ENCODE measurements around the gene GBE1.
A peak's percentile ranks its signal among the peaks of the same experiment; 100 is the strongest.
"Not testable (repeated sequence)": the region's sequence is repeated elsewhere in the genome, so short reads cannot be mapped to it uniquely, and the experiment has no call there.

Gene GBE1

GRCh38 chr3:81763001-81763400 lies 1.6 kb upstream of the GBE1 start:
- Histone ChIP-seq H2AFZ (ENCODE audit: low read depth, low read length, severe bottlenecking) (no peak overlapping the region), H3K4me3 (ENCODE audit: insufficient read depth, low read length, poor library complexity, severe bottlenecking) (no peak overlapping the region), H3K27me3 (ENCODE audit: low read length) (no peaks in the 10 kb centered on the region), H3F3A (ENCODE audit: insufficient read depth) (peaks cover 11% of the 10 kb centered on the region), H3K36me3 (ENCODE audit: low read length) (peaks cover 10% of the 10 kb centered on the region), H4K20me1 (ENCODE audit: low read depth, low read length) (no peaks in the 10 kb centered on the region), H3K9me2 (replicated peaks; ENCODE audit: insufficient read depth, low read length) (no peaks in the 10 kb centered on the region), H3K4me2 (ENCODE audit: low read depth, low read length, poor library complexity, severe bottlenecking) (peak overlapping the region; percentile 89), H3K9me3 (ENCODE audit: insufficient read depth, low read length) (no peaks in the 10 kb centered on the region), H3K27ac (ENCODE audit: low read depth, low read length) (no peak overlapping the region), H3K9ac (ENCODE audit: low read length) (no peak overlapping the region), H3K79me2 (ENCODE audit: insufficient read depth, low read length) (no peaks in the 10 kb centered on the region)
- TF ChIP-seq CTCF (IDR thresholded peaks at IDR 0.05; ENCODE audit: insufficient read depth, low read length, poor library complexity, severe bottlenecking): no peak
- no peak for TF ChIP-seq EZH2phosphoT487 (conservative IDR thresholded peaks at IDR 0.05; ENCODE audit: low read length)

GRCh38 chr3:81761904-81762580 lies 597 bp upstream of the GBE1 start:
- Histone ChIP-seq H3K4me2 (ENCODE audit: low read depth, low read length, poor library complexity, severe bottlenecking) (peak overlapping the region; percentile 89), H3K4me3 (ENCODE audit: insufficient read depth, low read length, poor library complexity, severe bottlenecking) (peak overlapping the region; percentile 75), H3K27ac (ENCODE audit: low read depth, low read length) (peak overlapping the region; percentile 78), H2AFZ (ENCODE audit: low read depth, low read length, severe bottlenecking) (peak overlapping the region; percentile 57), H3K9me2 (replicated peaks; ENCODE audit: insufficient read depth, low read length) (no peaks in the 10 kb centered on the region), H3K79me2 (ENCODE audit: insufficient read depth, low read length) (no peaks in the 10 kb centered on the region), H3K27me3 (ENCODE audit: low read length) (no peaks in the 10 kb centered on the region), H3F3A (ENCODE audit: insufficient read depth) (peaks cover 11% of the 10 kb centered on the region), H3K9ac (ENCODE audit: low read length) (peak overlapping the region; percentile 82), H4K20me1 (ENCODE audit: low read depth, low read length) (no peaks in the 10 kb centered on the region), H3K36me3 (ENCODE audit: low read length) (peaks cover 13% of the 10 kb centered on the region), H3K9me3 (ENCODE audit: insufficient read depth, low read length) (no peaks in the 10 kb centered on the region)
- no peak for TF ChIP-seq EZH2phosphoT487 (conservative IDR thresholded peaks at IDR 0.05; ENCODE audit: low read length)

GRCh38 chr3:81760215-81760614 lies 1.2 kb downstream of the GBE1 start:
- H3K9me3 ChIP-seq (ENCODE audit: insufficient read depth, low read length): no peaks in the 10 kb centered on the region
- no peak overlapping the region for H3K27ac ChIP-seq (ENCODE audit: low read depth, low read length)
- H3K36me3 ChIP-seq (ENCODE audit: low read length): peaks cover 14% of the 10 kb centered on the region
- H3K9me2 ChIP-seq (replicated peaks; ENCODE audit: insufficient read depth, low read length): no peaks in the 10 kb centered on the region
- peak overlapping the region; percentile 82 for H3K9ac ChIP-seq (ENCODE audit: low read length)
- peak overlapping the region; percentile 75 for H3K4me3 ChIP-seq (ENCODE audit: insufficient read depth, low read length, poor library complexity, severe bottlenecking)
- no peaks in the 10 kb centered on the region for H3K79me2 ChIP-seq (ENCODE audit: insufficient read depth, low read length)
- H3K4me2 ChIP-seq (ENCODE audit: low read depth, low read length, poor library complexity, severe bottlenecking): peak overlapping the region; percentile 89
- TF ChIP-seq EZH2phosphoT487 (conservative IDR thresholded peaks at IDR 0.05; ENCODE audit: low read length) (no peak), CTCF (IDR thresholded peaks at IDR 0.05; ENCODE audit: insufficient read depth, low read length, poor library complexity, severe bottlenecking) (no peak)
- no peaks in the 10 kb centered on the region for H4K20me1 ChIP-seq (ENCODE audit: low read depth, low read length)
- H3K27me3 ChIP-seq (ENCODE audit: low read length): no peaks in the 10 kb centered on the region
- peak overlapping the region; percentile 57 for H2AFZ ChIP-seq (ENCODE audit: low read depth, low read length, severe bottlenecking)
- peaks cover 11% of the 10 kb centered on the region for H3F3A ChIP-seq (ENCODE audit: insufficient read depth)

GRCh38 chr3:81758771-81759170 lies 2.7 kb downstream of the GBE1 start:
- H3K4me2 ChIP-seq (ENCODE audit: low read depth, low read length, poor library complexity, severe bottlenecking); H3K27ac ChIP-seq (ENCODE audit: low read depth, low read length); H4K20me1 ChIP-seq (ENCODE audit: low read depth, low read length); H3K4me3 ChIP-seq (ENCODE audit: insufficient read depth, low read length, poor library complexity, severe bottlenecking); H3K9me2 ChIP-seq (replicated peaks; ENCODE audit: insufficient read depth, low read length); H3K9me3 ChIP-seq (ENCODE audit: insufficient read depth, low read length); H3K79me2 ChIP-seq (ENCODE audit: insufficient read depth, low read length); H3K9ac ChIP-seq (ENCODE audit: low read length); H2AFZ ChIP-seq (ENCODE audit: low read depth, low read length, severe bottlenecking); H3K27me3 ChIP-seq (ENCODE audit: low read length): not testable (repeated sequence)
- peaks cover 14% of the 10 kb centered on the region for H3K36me3 ChIP-seq (ENCODE audit: low read length)
- H3F3A ChIP-seq (ENCODE audit: insufficient read depth): peaks cover 11% of the 10 kb centered on the region

Data from SU-DHL-6 (cell line).